ENCODE measurements around the gene CERS6. TPM values are rescaled to one million over a fixed set of nuclear protein-coding genes. Genes with fewer than 3 reads are reported as not detected.

CERS6 gene
- total RNA-seq, 4 donors from 2014 or later: 53.7 to 78.3 (median 63.8) TPM

GRCh38 chr2:168602846-168603401, 146.9 kb downstream of the CERS6 start:
- H3K4me3 ChIP-seq (ENCODE audit: low read depth, poor library complexity, severe bottlenecking): no peak overlapping the region
- intact Hi-C loops (cut with DNase I; ENCODE audit: low total_unique reads): no loop called here
- DNase-seq (ENCODE audit: low spot score in 2 of 2): no peak
- TF ChIP-seq POLR2A (IDR thresholded peaks at IDR 0.05) (no peak), CTCF (IDR thresholded peaks at IDR 0.05) (no peak)

GRCh38 chr2:168603439-168603961, 147.4 kb downstream of the CERS6 start:
- DNase-seq (ENCODE audit: low spot score in 2 of 2): no peak
- WGBS, 2 donors: 77 to 87% methylated on average over 4 of the region's 4 CpGs

GRCh38 chr2:168604252-168604651, 148.2 kb downstream of the CERS6 start:
- 80 to 94% methylated on average over 2 of the region's 2 CpGs for WGBS, 2 donors
- no peak for DNase-seq (ENCODE audit: low spot score in 2 of 2)
- H3K4me3 ChIP-seq (ENCODE audit: low read depth, poor library complexity, severe bottlenecking): no peak overlapping the region
- intact Hi-C loops (cut with DNase I; ENCODE audit: low total_unique reads): no loop called here
- TF ChIP-seq CTCF (IDR thresholded peaks at IDR 0.05) (no peak), POLR2A (IDR thresholded peaks at IDR 0.05) (no peak)

More at GRCh38 chr2:168603439-168603961, 147.4 kb downstream of the CERS6 start:
- H3K4me3 ChIP-seq (ENCODE audit: low read depth, poor library complexity, severe bottlenecking): no peak overlapping the region
- intact Hi-C loops (cut with DNase I; ENCODE audit: low total_unique reads): no loop called here
- TF ChIP-seq CTCF (IDR thresholded peaks at IDR 0.05) (no peak), POLR2A (IDR thresholded peaks at IDR 0.05) (no peak)

GRCh38 chr2:168607992-168608391, 151.9 kb downstream of the CERS6 start:
- H3K4me3 ChIP-seq (ENCODE audit: low read depth, poor library complexity, severe bottlenecking): no peak overlapping the region
- 75 to 76% methylated on average over 2 of the region's 2 CpGs for WGBS, 2 donors
- intact Hi-C loops (cut with DNase I; ENCODE audit: low total_unique reads): no loop called here
- no peak for DNase-seq (ENCODE audit: low spot score in 2 of 2)
- no peak for TF ChIP-seq POLR2A (IDR thresholded peaks at IDR 0.05)
- no peak for TF ChIP-seq CTCF (IDR thresholded peaks at IDR 0.05)

DNA sequence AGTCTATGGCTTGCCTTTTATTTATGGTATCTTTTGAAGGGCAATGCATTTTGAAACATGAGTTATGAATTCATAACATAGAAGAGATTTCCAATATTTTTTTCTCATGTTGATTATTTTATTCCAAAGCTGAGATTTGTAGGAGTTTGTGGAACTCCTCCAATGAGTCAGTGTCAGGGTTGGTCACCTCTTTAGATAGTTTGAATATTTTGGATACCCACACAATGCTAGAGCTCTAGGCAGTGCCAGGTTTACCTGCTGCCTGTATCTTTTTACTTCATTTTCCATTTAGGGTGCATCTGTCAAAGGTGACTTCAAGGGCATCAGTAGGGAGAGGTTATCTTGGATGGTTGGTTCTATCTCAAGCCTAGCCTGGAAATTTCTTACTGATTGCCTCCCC, 152.7 kb downstream of the CERS6 start:
- no peak overlapping the region for H3K4me3 ChIP-seq (ENCODE audit: low read depth, poor library complexity, severe bottlenecking)
- no peak for TF ChIP-seq CTCF (IDR thresholded peaks at IDR 0.05)
- TF ChIP-seq POLR2A (IDR thresholded peaks at IDR 0.05): no peak
- intact Hi-C loops (cut with DNase I; ENCODE audit: low total_unique reads): no loop called here
- DNase-seq (ENCODE audit: low spot score in 2 of 2): no peak

DNA sequence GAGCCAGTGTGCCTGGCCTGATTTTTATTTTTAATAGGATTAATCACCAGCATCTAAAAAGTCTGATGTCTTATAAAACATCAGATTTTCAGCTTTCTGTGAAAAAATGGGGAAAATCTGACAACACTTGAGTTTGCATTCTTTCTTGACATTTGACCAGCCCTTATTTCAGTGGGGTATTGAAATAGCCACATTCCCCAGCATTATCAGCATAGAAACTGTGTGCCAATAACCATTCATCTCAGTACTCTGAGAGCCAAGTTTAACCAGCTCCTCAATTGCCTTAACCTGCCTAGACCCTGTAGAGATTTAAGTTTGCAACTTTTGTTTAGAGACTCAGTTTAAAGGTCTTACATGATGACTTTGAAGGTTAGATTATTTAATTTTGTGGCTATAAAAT, 155.0 kb downstream of the CERS6 start:
- intact Hi-C loops (cut with DNase I; ENCODE audit: low total_unique reads): no loop called here
- no peak for DNase-seq (ENCODE audit: low spot score in 2 of 2)
- no peak for TF ChIP-seq POLR2A (IDR thresholded peaks at IDR 0.05)
- no peak for TF ChIP-seq CTCF (IDR thresholded peaks at IDR 0.05)
- H3K4me3 ChIP-seq (ENCODE audit: low read depth, poor library complexity, severe bottlenecking): no peak overlapping the region
